Suprapubic skin (tissue), 4 donors: ENCODE results near the gene ST8SIA4. TPM values are rescaled to one million over a fixed set of nuclear protein-coding genes. Genes with fewer than 3 reads are reported as not detected.

ENCODE experiments used
- DNase-seq, 2 donors: peaks; one replicate each; pipeline ENCODE4 v3.0.0-alpha.2; 2019; ENCODE audit warnings: low spot score in 2 of 2
- H3K27ac ChIP-seq: fragments of 200-600 bp; sonication (generic); one replicate; pipeline ENCODE4 v1.5.1; 2019
- H3K27me3 ChIP-seq: fragments of 200-600 bp; sonication (generic); one replicate; pipeline ENCODE4 v1.5.1; 2019
- H3K36me3 ChIP-seq: fragments of 200-600 bp; sonication (generic); one replicate; pipeline ENCODE4 v1.5.1; 2019
- H3K4me1 ChIP-seq: fragments of 200-600 bp; sonication (generic); one replicate; pipeline ENCODE4 v1.5.1; 2019
- H3K4me3 ChIP-seq: fragments of 200-600 bp; sonication (generic); one replicate; pipeline ENCODE4 v1.5.1; 2019; ENCODE audit warnings: mild to moderate bottlenecking
- H3K9me3 ChIP-seq: fragments of 200-600 bp; sonication (generic); one replicate; pipeline ENCODE4 v1.5.1; 2019
- EP300 ChIP-seq: sonication (generic); formaldehyde crosslinking; IDR thresholded peaks from one replicate; pipeline ENCODE4 v1.6.1; 2017; ENCODE audit warnings: antibody characterized with exemption
- POLR2A ChIP-seq, 2 donors: fragments of 450-650 bp; IDR thresholded peaks; one replicate each; pipeline ENCODE4 v1.6.1; 2017; ENCODE audit warnings: antibody characterized with exemption in 2 of 2, mild to moderate bottlenecking in 2 of 2, moderate library complexity in 2 of 2
- POLR2AphosphoS5 ChIP-seq, 3 donors: sonication (generic); formaldehyde crosslinking; IDR thresholded peaks; one replicate each; pipeline ENCODE4 v1.6.1; 2017; ENCODE audit warnings: antibody characterized with exemption in 3 of 3
- WGBS: methylation state at CpG from one replicate; pipeline ENCODE4 v1.1.5; 2018; 5-methylcytosine and 5-hydroxymethylcytosine counted together
- total RNA-seq, 4 donors: library from RNA; depleted of rRNA; stranded (reverse); fragments of >200 nt; gene quantifications; one replicate each; pipeline ENCODE4 v1.1.0, GENCODE V29; 2016
- TF ChIP-seq, protein P1 (sequence below), 2 donors: fragments of 200-600 bp in 1 of 2; fragments of 450-650 bp in 1 of 2; sonication (generic) in 1 of 2; IDR thresholded peaks; one replicate each; pipeline ENCODE4 v1.5.1; 2016 to 2019; ENCODE audit warnings: antibody characterized with exemption in 2 of 2, mild to moderate bottlenecking in 1 of 2, moderate library complexity in 1 of 2

Gene ST8SIA4, protein sequence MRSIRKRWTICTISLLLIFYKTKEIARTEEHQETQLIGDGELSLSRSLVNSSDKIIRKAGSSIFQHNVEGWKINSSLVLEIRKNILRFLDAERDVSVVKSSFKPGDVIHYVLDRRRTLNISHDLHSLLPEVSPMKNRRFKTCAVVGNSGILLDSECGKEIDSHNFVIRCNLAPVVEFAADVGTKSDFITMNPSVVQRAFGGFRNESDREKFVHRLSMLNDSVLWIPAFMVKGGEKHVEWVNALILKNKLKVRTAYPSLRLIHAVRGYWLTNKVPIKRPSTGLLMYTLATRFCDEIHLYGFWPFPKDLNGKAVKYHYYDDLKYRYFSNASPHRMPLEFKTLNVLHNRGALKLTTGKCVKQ
- 1 to 10 TPM in 1 of 4 donors, under 1 TPM in 3; 0.44 to 2.3 (median 0.82) TPM for total RNA-seq

DNA sequence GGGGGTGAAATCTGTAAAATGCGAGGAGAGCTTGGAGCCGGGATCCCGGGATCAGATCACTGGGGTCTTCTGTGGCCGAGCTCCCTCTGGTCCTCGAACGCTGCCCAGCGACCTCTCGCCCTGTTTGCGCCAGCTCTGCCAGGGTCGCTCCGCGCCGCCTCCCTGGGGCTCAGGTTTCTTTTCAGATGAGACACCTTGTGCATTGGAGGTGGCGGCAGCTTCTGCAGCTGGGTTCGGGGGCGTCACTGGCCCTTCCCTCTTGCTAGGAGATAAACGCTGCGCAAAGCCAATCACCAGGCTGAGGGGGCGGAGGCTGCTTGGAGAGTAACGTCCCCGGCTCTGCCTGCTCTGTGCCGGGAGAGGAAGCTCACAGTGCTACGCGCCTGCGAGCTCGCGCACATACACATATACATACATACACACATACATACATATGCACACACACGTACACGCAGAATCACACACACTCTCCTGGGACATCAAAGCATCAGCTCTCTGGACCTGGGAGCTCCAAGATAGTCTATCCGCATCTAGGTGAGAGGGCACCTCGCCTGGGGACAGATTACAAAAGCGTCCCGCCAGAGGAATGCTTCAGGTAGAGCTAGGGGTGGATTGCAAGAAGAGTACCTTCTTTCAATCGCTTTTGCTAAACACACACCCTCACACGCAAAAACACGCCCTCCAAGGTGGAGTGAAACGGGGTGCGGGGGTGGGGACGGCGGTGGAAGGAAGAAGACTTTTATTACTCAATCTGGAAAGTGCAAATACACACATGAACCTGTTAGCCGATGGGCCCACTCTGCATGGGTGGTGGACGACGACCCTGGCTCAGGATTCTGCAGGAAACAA lies at the start of gene ST8SIA4:
Gene ST8SIA4, minus strand, starts transcription at position 244 of the 849 bp plus-strand sequence. CDS start 327 bp downstream, outside the sequence.
- H3K36me3 ChIP-seq, result no peaks in the 10 kb centered on the region
- TF ChIP-seq POLR2A (IDR thresholded peaks at IDR 0.05) (no peak), EP300 (no peak), POLR2AphosphoS5 (IDR thresholded peaks at IDR 0.05) (no peak)
- TF ChIP-seq, protein P1, sequence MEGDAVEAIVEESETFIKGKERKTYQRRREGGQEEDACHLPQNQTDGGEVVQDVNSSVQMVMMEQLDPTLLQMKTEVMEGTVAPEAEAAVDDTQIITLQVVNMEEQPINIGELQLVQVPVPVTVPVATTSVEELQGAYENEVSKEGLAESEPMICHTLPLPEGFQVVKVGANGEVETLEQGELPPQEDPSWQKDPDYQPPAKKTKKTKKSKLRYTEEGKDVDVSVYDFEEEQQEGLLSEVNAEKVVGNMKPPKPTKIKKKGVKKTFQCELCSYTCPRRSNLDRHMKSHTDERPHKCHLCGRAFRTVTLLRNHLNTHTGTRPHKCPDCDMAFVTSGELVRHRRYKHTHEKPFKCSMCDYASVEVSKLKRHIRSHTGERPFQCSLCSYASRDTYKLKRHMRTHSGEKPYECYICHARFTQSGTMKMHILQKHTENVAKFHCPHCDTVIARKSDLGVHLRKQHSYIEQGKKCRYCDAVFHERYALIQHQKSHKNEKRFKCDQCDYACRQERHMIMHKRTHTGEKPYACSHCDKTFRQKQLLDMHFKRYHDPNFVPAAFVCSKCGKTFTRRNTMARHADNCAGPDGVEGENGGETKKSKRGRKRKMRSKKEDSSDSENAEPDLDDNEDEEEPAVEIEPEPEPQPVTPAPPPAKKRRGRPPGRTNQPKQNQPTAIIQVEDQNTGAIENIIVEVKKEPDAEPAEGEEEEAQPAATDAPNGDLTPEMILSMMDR (IDR thresholded peaks at IDR 0.05), result no peak
- WGBS, result under 1% methylated on average over 23 of the region's 43 CpGs
- H3K4me3 ChIP-seq, result peak within 1 kb of the TSS; percentile 50
- no peaks in the 10 kb centered on the region for H3K9me3 ChIP-seq
- peaks cover 13% of the 10 kb centered on the region for H3K27me3 ChIP-seq
- H3K4me1 ChIP-seq, result peaks cover 35% of the 10 kb centered on the region
- peak within 1 kb of the TSS; percentile 46 for H3K27ac ChIP-seq
- peak; percentile 87 to 93 for DNase-seq

DNA sequence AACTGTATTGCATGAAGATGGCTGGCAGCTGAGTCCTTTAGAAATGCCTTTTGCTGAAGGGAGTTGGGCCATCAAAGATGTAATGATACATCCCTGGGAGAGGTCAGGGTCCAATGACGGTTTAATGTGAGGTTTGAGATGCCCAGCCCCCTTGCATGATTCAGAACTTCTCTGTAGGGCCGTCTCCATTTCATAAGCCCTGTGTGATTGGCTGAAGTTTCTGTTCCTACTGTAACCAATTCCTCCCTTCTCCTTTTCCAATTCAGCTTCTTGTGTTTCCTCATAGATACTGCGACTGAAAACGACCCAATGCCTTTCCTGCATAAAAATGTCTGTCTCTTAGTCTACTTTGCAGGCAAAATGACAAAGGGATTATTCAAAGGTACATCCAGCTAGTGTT lies 47.9 kb upstream of the ST8SIA4 start:
- 66% methylated on average over 4 of the region's 4 CpGs for WGBS
- DNase-seq, result no peak
- no peak overlapping the region for H3K27ac ChIP-seq
- H3K4me1 ChIP-seq, result no peaks in the 10 kb centered on the region
- TF ChIP-seq POLR2AphosphoS5 (IDR thresholded peaks at IDR 0.05), result no peak
- no peak for TF ChIP-seq EP300
- TF ChIP-seq, protein P1 (IDR thresholded peaks at IDR 0.05), result no peak
- TF ChIP-seq POLR2A (IDR thresholded peaks at IDR 0.05), result no peak
- H3K36me3 ChIP-seq, result no peaks in the 10 kb centered on the region
- H3K27me3 ChIP-seq, result no peaks in the 10 kb centered on the region
- no peaks in the 10 kb centered on the region for H3K9me3 ChIP-seq
- no peak overlapping the region for H3K4me3 ChIP-seq

DNA sequence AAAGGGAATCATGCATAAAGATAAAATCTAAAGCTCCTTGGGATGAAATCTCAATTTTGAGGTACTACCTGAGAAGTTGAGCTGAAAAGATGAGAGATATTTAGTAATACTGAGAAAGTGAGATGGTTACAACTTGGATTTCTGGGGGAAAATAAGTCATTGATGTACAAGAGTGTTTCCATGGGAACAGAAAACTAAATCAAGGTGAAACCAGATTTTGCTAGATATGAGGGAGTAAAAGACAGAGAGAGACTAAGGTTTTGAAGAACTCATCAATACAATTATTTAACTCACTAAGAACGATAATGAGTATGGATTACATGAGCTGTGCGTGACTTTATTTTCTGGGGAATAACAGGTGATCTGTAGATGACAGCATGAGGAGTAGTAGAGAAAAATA lies 10.2 kb upstream of the ST8SIA4 start:
- Histone ChIP-seq H3K36me3 (no peaks in the 10 kb centered on the region), H3K4me1 (no peaks in the 10 kb centered on the region), H3K27ac (no peak overlapping the region), H3K9me3 (no peaks in the 10 kb centered on the region), H3K27me3 (no peaks in the 10 kb centered on the region), H3K4me3 (no peak overlapping the region)
- DNase-seq, result no peak
- WGBS, result 91% methylated on average over 2 of the region's 2 CpGs
- TF ChIP-seq POLR2AphosphoS5 (IDR thresholded peaks at IDR 0.05), result no peak
- TF ChIP-seq, protein P1 (IDR thresholded peaks at IDR 0.05), result no peak
- TF ChIP-seq POLR2A (IDR thresholded peaks at IDR 0.05), result no peak
- no peak for TF ChIP-seq EP300

DNA sequence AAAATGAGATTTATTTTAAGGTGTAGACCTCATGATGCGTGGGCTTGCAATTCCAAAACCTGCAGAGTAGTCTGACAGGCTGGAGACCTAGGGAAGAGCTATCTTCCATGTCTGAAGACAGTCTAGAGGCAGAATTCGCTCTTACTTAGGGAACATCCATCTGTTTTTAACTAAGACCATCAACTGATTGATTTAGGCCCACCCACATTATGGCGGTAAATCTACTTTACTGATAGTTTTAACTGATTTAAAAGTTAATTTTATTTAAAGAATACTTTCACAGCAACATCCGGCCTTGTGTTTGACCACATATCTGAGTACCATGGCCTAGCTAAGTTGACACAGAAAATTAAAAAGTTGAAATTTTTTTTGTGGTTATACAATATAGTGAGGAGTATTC lies 6.0 kb upstream of the ST8SIA4 start:
- no peak overlapping the region for H3K4me3 ChIP-seq
- H3K27ac ChIP-seq, result no peak overlapping the region
- H3K36me3 ChIP-seq, result no peaks in the 10 kb centered on the region
- 96% methylated on average over 4 of the region's 4 CpGs for WGBS
- H3K27me3 ChIP-seq, result peaks cover 9% of the 10 kb centered on the region
- H3K4me1 ChIP-seq, result peaks cover 8% of the 10 kb centered on the region
- no peaks in the 10 kb centered on the region for H3K9me3 ChIP-seq
- TF ChIP-seq POLR2AphosphoS5 (IDR thresholded peaks at IDR 0.05) (no peak), POLR2A (IDR thresholded peaks at IDR 0.05) (no peak), EP300 (no peak)
- TF ChIP-seq, protein P1 (IDR thresholded peaks at IDR 0.05), result no peak
- no peak for DNase-seq
